ENCODE data around the gene MYADML2.

GRCh38 chr17:81904600-81905423, 42.2 kb downstream of the MYADML2 start:
- no peak for TF ChIP-seq POLR2A (IDR thresholded peaks at IDR 0.05; ENCODE audit: low read length)
- no peak for TF ChIP-seq GATA1 (IDR thresholded peaks at IDR 0.05; ENCODE audit: low read depth, low read length)

All from erythroblast (primary cell).